ENCODE data around the gene LRRC14B.
"Not testable (repeated sequence)": the region's sequence is repeated elsewhere in the genome, so short reads cannot be mapped to it uniquely, and the experiment has no call there.

The LRRC14B gene

DNA sequence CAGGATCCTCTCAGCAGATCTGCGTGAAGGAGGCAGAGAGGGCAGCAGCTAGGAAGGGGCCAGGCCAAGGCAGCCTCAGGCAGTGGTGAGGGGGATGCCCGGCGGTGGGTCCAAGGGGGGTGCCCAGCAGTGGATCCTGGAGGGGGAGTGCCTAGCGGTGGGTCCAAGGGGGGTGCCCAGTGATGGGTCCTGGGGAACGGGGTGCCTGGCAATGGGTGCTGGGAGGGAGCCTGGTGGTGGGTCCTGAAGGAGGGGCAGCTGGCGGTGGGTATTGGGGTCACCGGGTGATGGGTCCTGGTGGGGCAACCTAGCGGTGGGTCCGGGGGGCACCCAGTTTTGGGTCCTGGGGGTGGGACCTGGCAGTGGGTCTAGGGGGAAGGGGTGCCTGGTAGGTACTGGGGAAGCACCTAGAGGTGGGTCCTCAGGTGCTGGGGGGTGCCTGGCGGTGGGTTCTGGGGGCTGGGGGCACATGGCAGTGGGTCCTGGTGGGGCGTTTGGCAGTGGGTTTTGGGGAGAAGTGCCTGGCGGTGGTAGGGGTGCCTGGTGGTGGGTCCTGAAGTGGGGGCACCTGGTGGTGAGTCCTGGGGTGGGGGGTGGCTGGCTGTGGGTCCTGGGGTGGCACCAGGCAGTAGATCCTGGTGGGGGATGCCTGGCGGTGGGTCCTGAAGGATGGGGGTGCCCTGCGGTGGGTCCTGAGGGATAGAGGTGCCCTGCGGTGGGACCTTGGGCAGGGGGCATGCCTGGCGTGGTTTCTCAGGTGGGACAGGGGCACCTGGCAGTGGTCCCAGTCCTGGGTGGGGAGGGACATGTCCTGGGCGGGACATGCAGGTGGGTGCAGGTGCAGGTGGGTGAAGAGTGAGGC lies 1.9 kb downstream of the LRRC14B start:
- no peak for DNase-seq

DNA sequence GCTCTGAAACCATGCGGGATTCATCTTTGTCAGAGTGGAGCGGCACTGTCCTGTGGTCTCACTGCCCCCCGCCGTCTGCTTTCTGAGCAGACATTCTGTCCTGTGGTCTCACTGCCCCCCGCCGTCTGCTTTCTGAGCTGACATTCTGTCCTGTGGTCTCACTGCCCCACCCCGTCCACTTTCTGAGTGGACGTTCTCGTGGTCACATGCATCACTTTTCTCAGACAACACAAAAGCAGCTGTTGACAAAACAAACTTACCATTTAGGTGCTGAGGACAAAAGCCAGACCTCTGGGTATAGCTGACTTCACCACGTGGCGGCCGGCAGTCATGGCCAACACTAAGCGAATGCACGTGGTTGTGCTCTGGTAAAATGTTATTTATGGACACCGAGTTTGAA lies 2.8 kb downstream of the LRRC14B start:
- no peak for DNase-seq

DNA sequence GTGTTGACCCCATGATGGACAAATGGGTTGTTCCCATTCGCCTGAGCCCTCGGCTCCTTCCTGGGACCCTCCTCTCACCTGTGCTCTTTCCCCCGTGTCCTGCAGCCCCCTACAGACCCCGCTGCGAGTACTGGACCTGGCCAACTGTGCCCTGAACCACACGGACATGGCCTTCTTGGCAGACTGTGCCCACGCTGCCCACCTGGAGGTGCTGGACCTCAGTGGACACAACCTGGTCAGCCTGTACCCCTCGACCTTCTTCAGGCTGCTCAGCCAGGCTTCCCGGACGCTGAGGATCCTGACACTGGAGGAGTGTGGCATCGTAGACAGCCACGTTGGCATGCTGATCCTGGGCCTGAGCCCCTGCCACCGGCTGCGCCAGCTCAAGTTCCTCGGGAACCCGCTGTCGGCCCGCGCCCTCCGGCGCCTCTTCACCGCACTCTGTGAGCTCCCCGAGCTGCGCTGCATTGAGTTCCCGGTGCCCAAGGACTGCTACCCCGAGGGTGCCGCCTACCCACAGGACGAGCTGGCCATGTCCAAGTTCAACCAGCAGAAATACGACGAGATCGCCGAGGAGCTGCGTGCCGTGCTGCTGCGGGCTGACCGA lies 3.4 kb downstream of the LRRC14B start:
- no peak for DNase-seq

DNA sequence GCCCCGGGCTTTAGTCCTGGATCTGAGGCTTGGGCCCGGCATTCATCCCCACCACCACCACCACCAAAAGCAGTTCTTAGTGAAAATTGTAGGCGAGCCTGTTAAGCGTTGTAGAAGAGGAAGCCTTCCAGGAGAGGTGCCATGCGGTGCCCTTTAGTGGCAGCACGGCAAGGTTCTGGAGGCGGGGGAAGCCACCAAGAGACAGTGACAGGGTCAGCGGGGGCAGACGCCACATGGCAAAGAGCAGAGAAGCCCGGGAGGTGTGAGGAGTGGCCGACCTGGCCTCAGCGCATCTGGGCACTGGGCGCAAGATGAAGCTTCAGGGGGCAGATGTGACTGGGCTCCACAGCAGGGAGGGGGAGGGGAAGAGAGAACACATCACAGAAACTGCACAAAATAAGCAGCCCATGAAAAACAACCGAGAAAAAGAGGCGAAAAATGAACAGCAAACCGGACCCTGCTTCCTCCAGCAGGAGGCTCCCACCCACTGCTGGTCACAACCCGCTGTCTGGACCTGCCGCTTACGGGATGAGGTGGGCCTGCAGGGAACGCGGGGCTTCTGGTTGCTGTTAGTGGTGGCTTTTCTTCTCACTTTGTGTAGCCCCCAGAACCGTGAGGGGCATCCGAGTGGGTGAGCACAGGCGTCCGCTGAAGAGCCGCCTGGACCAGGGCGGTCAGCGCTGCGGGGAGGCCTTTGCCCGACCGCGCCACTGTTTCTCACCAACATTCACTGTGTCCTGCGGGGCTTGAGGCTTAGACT lies 4.3 kb downstream of the LRRC14B start:
- DNase-seq, result no peak

DNA sequence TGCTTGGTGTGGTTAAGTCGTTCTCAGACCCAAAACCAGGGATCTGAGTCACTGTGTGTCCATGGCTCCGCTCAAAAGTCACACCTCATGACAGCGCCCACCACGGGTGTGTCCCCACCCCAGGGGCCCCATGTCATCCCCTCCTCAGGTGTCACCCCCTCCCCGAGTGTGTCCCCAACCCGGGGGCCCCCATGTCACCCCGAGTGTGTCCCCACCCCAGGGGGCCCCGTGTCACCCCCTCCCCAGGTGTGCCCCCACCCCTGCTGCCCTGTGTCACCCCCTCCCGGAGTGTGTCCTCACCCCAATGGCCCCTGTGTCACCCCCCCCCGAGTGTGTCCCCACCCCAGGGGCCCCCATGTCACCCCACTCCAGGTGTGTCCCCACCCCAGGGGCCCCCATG lies 5.1 kb downstream of the LRRC14B start:
- DNase-seq, result no peak

DNA sequence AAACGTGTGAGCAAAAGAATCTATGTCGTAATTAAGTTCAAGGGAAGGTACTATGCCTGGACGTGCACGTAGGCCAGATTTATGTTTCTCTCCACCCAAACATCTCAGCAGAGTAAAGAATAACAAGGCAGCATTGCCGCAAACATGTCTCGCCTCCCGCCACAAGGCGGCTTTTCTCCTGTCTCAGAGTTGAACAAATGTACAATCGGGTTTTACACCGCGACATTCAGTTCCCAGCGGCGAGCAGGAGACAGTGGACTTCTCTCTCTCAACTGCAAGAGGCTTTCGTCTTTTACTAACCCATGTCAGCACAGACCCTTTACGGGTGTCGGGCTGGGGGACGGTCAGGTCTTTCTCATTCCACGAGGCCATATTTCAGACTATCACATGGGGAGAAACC lies 5.7 kb downstream of the LRRC14B start:
- DNase-seq, result not testable (repeated sequence)

DNA sequence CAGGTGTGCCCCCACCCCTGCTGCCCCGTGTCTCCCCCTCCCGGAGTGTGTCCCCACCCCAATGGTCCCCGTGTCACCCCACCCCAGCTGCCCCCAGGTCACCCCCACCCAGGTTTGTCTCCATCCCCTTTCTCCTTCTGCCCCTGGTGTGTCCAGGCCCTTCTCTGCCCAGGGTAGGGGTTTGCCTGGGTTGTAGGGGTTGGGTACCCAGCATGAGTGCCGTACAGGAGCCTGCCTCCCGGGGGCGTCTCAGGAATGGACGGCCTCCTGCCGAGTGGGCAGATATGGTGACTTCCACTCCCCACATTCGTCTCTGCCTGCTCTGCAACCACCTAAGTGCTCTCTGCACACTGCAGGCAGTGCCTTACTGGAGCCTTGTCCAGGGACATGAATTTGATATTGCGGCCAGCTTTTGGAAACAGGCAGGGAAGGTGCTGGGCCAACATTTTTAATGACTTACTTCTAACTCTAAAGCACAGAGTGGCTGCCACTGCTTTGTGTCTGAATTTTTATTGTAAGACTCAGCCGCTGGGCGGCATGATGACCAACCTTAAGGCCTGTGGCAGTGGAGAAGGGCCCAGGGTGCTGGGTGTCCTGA lies 6.7 kb downstream of the LRRC14B start:
- no peak for DNase-seq

DNA sequence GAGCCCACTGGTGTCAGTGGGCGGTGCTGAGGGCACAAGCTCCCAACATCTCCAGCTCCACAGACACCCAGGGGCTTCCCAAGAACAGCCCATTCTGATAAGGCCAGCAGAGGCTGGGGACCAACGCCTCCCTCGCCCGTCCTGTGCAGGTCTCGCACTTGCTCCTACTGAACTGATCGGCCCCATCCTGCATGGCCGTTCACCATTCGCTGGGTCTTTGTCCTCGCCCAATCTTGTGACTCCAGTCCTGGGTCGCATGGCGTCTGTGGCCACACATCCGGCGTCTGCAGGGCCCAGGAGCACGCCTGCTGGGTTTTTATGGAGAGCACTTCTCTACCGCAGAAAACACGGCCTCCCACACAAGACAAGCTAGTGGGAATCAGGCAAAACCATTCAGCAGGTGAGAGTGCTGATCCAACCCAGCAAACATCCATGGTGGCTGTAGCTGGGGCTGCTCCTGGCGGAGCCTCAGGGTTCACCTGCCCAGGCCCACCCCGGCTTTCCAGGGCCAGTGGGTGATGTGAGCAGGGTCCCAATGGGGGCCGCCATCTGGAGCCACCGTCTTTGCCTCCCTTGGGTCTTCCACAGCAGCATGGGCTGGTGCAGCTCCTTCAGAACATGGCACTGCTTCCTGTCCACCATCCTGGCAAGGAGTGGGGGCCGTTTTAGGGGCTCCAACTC lies 7.4 kb downstream of the LRRC14B start:
- DNase-seq, result no peak

DNA sequence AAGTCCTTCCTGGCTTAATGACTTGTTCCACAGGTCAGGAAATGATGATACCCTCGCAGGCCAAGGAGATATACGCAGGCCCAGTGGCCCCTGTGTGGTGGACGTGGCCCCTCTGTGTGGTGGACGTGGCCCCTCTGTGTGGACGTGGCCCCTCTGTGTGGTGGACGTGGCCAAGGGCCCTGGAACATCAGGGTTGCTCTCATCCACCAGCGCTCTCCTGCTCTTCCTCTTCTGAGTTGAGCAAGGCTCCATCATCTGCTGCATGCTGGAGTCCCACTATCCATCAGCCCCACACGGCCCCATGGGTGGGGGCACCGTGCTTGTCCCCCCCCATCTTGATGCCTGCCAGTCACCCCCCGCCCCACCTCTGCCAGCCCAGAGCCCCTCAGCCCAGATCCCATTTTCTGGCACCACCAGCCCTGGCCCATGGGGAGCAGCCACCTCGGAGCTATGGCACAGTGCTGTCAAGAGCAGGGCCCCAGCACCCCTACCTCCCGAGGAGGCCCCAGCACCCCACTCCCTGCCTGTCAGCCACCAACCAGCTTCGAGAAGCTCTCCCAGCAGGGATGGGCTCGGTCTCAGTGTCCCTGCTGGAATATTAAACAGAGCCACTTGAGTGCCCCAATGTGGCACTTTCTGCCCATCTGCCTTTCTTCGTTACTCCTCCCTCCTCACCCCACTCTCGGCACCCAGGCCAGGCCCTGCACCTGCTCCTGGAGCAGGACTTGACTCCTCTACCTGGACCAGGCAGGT lies 8.1 kb downstream of the LRRC14B start:
- DNase-seq, result no peak

DNA sequence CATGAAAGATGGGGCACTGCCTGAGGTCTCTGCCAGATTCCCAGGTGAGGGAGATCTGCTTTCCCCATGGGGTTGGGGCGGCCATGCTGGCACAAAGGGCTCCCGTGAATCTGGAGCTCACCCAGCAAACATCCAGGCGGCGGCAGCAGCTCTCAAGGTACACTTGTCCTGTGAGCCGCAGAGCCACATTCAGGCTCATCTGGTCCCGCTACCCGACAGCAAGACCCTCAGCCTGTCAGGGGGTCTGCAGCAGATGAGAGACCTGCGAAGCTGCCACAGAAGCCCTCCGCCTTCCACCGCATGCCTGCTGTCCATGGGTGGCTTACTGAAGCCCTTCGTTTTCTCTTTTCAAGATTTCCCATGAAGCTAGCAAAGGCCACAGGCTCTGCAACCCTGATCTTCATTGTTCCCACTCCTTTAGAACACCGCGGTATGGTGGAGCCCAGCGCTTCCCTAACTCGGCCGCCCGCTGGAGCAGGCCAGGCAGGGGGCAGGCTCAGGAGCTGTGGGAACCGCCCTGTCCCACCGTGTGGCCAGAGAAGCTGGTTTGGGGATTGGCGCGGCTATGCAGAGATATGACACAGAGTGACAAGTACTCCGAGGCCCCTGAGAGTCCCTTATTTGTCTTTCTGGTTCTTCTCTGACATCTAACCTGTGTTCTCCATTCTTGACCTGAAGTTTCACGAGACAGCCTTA lies 8.8 kb downstream of the LRRC14B start:
- DNase-seq, result no peak

DNA sequence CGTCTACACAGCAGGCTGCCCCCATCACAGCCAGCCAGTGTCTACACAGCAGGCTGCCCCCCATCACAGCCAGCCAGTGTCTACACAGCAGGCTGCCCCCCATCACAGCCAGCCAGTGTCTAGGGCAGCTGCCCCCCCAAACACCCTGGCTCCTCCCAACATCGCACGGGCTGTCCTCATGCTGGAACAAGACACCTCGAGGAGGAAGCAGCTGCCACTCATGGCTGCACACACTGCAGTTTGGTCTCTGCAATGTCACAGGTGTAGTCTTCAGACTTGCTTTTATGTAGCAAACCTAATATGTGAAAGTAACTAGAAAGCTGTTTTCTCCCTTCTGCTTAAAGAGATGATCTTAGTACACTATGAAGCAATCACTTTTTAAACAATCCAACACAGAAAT lies 9.7 kb downstream of the LRRC14B start:
- no peak for DNase-seq

DNA sequence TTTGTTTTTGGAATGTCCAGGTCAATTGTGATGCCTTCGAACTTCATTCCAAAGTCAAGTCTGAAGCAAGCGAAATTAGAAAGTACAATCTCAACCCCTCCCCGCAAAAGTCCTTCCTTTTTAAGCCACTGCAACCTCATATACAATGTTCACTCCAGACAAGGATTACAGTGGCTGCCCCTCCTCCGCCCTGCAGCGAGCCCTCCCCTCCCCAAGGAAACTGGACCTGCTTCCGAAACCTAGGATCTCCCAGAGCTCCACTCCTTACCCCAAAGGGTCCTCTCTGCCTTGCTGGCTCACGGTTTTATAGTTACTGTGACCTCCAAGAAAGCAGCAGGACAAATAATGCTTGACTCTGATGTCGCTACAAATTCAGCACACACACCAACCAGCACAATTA lies 10.4 kb downstream of the LRRC14B start:
- no peak for DNase-seq

DNA sequence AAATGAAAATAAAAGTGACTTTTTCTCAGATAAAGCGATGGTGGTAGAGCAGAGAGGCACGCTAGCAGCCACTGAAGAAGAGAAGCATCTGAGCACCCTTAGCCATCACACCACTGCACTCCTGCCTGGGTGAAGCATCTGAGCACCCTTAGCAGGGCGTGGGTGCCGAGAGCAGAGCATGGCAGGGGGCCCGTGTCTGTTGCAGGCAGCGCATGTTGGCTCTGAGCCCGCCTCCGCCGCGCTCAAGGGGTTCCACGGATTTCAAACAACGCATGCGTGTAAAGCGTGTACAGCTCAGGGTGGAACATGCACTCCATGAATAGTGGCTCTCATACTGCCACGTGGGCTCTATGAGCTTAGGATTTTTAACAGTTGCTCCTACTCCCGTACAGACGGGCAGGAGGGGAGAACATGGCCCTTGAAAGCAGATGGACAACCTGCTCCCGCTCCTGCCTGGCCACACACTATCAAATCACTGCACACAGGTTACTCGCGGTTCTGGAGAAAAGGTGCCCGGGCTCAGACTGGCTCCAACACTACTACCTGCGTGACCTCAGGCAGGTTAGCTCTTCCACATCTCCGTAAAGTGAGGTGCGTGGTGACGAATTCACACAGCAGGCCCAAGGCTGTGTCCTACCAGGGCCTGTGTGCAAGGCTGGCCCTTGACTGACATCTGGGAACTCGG lies 12.1 kb downstream of the LRRC14B start:
- DNase-seq, result no peak

DNA sequence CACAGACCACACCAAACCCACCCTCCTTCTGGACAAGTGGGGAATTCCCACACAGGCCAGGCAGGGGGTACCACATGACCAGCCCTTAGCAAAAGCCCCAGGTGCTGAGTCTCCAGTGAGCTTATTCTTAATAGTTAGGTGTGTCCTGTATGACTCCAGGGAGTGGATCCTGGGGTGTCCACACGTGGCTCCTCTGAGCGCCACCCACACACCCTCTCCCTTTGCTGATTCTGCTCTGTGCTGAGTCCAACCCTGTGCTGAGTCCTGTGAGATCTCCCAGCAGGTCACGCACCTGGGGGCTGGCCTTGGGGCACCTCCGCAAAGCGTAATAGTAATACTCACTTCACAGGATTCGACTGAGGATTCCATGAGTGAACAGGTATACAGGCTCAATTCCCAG lies 12.7 kb downstream of the LRRC14B start:
- no peak for DNase-seq

DNA sequence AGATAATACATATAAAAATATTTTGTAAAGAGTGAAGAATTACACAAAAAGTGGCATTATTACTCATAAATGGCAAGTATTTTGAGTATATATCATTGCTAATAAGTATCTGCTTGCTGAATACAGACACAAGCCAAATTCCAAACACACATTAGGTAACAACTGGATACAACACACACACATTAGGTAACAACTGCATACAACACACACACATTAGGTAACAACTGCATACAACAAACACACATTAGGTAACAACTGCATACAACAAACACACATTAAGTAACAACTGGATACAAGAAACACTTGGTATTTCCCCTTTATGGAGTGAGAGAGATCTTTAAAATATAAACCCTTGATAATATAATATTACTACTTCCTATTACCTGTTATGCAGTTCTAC lies 13.2 kb downstream of the LRRC14B start:
- no peak for DNase-seq

DNA sequence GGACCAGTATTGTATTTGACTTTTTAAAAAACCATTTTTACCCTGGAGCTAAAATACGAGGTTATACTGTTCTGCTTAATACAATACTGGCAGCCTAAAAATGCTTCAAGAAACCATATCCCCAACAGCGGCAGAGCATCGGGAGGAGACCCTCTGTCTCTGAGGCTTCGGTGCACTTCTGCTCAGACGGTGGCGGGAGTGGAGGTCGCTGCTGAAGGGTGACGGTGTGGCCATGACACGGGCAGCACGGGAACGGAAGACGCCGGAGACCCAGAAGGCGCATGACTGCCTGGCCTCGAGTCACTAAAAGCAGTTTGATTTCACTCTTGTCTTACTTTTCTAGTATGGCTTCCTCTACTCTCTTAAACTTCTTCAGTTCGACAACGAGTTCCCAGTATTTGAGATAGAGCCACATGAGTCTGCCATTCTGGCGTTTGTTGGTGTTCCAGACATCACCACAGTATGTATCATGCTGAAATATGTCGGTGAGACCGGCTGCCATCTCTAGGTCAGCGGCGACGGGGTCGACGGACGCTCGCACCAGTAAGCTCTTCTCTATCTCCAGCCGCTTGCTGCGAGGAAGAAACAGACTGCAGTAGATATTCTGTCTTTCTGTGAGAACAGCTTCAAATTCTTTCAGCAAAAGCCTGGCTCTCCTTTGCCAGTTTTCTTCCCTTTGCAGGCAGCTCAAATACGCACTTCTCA lies 13.8 kb downstream of the LRRC14B start:
- DNase-seq, result no peak

DNA sequence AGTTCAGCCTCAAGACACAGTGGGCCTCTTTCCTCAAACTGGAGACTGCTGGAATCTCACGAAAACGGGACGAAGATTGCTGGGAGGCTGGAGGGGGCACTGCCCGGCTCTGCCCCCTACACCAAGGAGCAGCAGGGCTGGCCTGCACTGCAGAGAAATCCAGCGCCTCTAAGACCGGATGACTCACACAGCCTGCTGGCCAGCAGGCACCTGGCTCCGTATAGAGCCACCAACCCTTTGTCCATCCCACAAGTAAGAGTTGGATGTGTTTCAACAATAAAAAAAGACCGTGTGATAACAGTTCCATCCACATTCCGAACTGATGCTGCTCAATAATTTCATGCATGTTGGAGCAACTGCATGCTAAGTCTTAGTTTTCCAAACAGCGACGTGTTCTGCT lies 15.1 kb downstream of the LRRC14B start:
- DNase-seq, result no peak

DNA sequence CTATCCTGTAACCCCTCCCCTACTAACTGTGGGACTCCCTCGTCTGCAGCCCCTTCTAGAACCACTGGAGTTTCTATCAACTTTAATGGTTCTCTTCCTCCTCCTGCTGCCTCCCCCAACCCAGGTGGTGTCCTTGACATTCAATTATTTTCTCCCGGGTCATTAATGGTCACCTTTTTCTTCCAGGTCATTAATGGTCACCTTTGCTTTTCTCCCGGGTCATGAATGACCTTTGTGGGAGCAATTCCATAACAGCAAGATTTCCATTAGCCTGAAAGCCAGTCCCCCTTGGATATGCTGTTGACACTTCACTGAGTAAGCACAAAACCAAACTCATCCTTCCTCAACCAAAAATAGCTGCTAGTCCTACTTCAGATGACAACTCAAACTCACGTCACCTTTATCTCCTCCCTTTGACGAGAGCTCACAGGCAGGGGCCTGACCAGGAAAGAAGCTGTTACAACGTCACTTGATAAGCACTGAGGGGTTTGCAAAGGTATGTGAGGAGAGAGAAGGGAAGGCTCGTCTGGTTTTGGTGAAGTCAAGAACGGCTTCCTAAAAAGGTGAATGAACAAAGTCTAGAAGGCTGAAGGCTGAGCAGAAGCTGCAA lies 15.7 kb downstream of the LRRC14B start:
- no peak for DNase-seq

DNA sequence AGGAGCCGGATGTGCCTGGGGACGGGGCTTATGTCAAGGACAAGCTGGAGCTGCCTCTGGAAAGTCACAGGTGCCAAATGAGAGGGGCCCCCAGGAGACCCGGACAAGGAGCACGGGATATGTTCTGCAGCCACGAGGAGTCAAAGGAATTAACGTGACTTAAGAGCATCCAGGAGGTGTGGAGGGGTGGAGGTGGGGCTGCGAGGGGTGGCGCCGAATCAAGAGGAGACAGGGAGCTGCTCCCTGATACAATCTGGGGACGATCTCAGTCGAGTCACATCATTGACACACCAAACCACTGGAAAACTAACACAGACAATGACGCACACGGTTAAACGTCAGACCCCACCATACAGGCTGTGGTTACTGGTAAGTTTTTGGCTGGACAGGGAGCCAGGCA lies 16.3 kb downstream of the LRRC14B start:
- no peak for DNase-seq

Data from NCI-H774 (cell line).